ENCODE measurements around the gene NBEA. TPM values are rescaled to one million over a fixed set of nuclear protein-coding genes. Genes with fewer than 3 reads are reported as not detected.

The NBEA gene
- total RNA-seq, 2 donors from 2014 or later = 2.6 to 3.8 TPM

DNA sequence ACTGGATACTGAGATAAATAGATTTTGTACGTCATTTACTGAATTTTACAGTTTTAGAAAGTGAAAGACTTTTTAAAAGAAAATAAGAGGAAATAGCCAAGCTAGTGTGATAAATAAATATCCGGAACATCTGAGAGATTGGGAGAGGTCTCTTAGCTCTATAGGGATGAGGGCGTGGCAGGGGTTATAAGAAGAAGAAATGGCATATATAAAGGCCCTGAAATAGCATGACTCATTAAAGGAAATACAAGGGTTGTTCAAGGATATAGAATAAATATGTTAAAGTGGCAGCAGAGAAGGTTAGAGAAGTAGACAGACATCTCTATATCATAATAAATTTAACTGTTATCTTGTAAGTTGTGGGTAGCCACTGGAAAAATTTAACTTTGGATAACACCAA is 390.1 kb downstream of the NBEA start:
- Mint-ChIP-seq H3K4me3 (no peak overlapping the region), H3K36me3 (ENCODE audit: low read depth) (no peaks in the 10 kb centered on the region), H3K27me3 (no peaks in the 10 kb centered on the region), H3K27ac (no peak overlapping the region), H3K4me1 (no peaks in the 10 kb centered on the region)
- DNase-seq (no peak), ATAC-seq (no peak)
- H3K9me3 ChIP-seq (ENCODE audit: control insufficient read depth, low read length, poor library complexity, severe bottlenecking) = no peaks in the 10 kb centered on the region

DNA sequence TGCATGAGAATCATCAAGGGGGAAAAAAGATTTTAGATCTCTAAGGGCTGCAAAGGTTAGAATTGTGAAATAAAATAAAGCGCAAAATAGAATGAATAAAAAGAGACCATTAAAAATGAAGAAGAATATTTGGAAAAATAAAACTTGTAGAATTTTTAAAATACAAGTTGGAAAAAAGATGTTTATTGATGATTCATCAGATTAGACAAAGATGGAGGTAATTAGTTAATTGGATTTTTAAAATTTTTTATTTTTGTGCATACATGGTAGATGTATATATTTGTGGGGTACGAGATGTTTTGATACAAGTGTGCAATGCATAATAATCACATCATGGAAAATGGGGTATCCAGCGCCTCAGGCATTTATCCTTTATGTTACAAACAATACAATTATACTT is 391.1 kb downstream of the NBEA start:
- H3K9me3 ChIP-seq (ENCODE audit: control insufficient read depth, low read length, poor library complexity, severe bottlenecking) = no peaks in the 10 kb centered on the region
- Mint-ChIP-seq H3K27ac (no peak overlapping the region), H3K36me3 (ENCODE audit: low read depth) (no peaks in the 10 kb centered on the region), H3K4me1 (no peaks in the 10 kb centered on the region), H3K27me3 (no peaks in the 10 kb centered on the region), H3K4me3 (no peak overlapping the region)
- ATAC-seq (no peak), DNase-seq (no peak)

DNA sequence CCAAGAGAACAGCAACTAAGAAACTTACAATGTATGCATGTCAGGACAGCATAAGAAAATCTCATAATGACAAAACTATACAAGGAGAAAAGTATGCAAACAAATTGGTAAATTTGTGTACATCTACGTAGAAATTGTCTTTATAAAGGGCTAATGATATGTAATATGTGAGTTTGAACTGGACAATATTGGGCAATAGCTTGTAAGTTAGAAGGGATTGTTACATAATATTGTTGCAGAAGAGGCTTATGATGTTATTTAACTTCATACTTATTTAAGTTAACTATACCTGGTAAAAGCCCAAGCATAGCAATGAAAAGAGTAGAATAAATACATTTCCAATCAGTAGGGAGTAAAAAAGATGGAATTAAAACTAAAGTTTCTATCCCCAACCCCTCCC is 400.4 kb downstream of the NBEA start:
- Mint-ChIP-seq H3K4me3 (no peak overlapping the region), H3K4me1 (no peaks in the 10 kb centered on the region), H3K27ac (no peak overlapping the region), H3K27me3 (no peaks in the 10 kb centered on the region), H3K36me3 (ENCODE audit: low read depth) (no peaks in the 10 kb centered on the region)
- no peaks in the 10 kb centered on the region for H3K9me3 ChIP-seq (ENCODE audit: control insufficient read depth, low read length, poor library complexity, severe bottlenecking)
- no peak for ATAC-seq
- no peak for DNase-seq

DNA sequence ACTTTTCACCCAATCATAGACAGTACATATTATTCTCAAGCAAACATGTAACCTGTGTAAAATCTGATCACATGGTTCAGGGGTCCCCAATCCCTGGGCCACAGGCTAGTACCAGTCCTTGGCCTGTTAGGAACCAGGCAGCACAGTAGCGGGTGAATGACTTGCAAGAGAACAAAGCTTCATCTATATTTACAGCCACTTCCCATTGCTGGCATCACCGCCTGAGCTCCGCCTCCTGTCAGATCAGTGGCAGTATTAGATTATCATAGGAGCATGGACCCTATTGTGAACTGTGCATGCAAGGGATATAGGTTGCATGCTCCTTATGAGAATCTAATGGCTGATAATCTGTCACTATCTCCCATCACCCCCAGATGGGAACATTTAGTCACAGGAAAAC is 401.3 kb downstream of the NBEA start:
- no peaks in the 10 kb centered on the region for H3K27me3 Mint-ChIP-seq
- no peaks in the 10 kb centered on the region for H3K9me3 ChIP-seq (ENCODE audit: control insufficient read depth, low read length, poor library complexity, severe bottlenecking)
- ATAC-seq = no peak
- H3K4me1 Mint-ChIP-seq = no peaks in the 10 kb centered on the region
- H3K36me3 Mint-ChIP-seq (ENCODE audit: low read depth) = no peaks in the 10 kb centered on the region
- no peak overlapping the region for H3K27ac Mint-ChIP-seq
- H3K4me3 Mint-ChIP-seq = no peak overlapping the region
- DNase-seq = no peak

DNA sequence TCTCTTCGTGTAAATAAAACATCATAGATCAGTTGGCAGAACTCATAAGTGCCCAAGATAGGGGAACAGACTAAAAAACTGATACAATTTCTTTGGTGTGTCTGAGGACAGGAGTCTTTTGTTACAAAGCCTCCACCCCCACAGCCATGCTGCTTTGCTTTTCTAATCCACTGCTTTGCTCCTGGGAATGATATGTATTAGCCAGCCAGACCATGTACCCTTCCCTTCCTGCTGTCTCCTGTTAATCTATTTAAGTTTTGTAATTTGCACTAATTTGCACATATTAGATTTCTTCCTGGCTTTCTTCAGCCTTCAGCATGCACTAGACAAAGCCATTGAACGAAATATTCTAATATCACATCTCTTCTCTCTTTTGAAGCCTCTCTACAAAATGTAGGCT is 403.9 kb downstream of the NBEA start:
- H3K36me3 Mint-ChIP-seq (ENCODE audit: low read depth) = no peaks in the 10 kb centered on the region
- DNase-seq (no peak), ATAC-seq (no peak)
- H3K9me3 ChIP-seq (ENCODE audit: control insufficient read depth, low read length, poor library complexity, severe bottlenecking) = no peaks in the 10 kb centered on the region
- no peaks in the 10 kb centered on the region for H3K27me3 Mint-ChIP-seq
- no peak overlapping the region for H3K27ac Mint-ChIP-seq
- H3K4me3 Mint-ChIP-seq = no peak overlapping the region
- no peaks in the 10 kb centered on the region for H3K4me1 Mint-ChIP-seq

DNA sequence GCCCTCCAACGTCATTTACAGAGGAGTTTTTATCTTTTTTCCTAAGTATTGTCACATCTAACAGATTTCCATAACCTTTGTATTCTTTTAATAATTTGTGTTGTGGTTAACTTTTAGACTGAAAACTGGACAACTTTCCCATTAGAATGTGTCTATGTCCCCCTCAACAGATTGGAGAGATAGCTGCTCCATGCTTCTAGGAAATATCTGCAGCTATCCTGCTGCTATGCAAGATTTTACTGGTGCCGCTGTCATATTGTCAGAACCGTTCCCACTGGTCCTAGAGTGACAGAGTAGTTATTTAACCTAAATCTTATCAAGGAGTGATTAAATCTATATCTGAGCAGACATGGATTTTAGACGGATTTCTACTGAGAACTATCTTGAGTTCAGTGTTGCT is 404.4 kb downstream of the NBEA start:
- Mint-ChIP-seq H3K27me3 (no peaks in the 10 kb centered on the region), H3K4me1 (no peaks in the 10 kb centered on the region), H3K4me3 (no peak overlapping the region), H3K36me3 (ENCODE audit: low read depth) (no peaks in the 10 kb centered on the region), H3K27ac (no peak overlapping the region)
- H3K9me3 ChIP-seq (ENCODE audit: control insufficient read depth, low read length, poor library complexity, severe bottlenecking) = no peaks in the 10 kb centered on the region
- DNase-seq (no peak), ATAC-seq (no peak)

DNA sequence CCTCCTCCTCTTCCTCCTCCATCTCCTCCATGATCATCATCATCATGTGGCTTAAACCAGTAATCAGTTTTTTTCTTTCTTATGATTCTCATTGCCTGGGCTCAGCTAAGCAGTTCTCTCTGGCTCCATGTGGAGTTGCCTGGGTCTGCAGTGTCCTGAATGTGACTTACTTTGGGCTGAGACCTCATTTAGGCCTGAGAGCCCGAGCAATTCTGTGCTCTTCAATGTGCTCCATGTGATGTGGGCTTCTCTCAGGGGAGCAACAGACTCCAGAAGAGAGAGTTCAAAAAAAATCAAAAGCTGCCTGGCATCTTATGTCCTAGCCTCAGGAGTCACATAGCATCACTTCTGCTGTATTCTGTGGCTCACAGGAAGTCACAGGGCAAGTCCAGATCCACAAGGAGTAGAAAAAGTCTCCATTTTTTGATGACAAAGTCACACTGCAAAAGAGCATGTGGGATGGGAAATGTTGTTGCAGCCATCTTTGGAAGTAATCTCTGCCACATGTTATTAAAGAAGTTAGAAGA is 405.7 kb downstream of the NBEA start:
- Mint-ChIP-seq H3K36me3 (ENCODE audit: low read depth) (no peaks in the 10 kb centered on the region), H3K27ac (no peak overlapping the region), H3K27me3 (no peaks in the 10 kb centered on the region), H3K4me1 (no peaks in the 10 kb centered on the region), H3K4me3 (no peak overlapping the region)
- ATAC-seq = no peak
- H3K9me3 ChIP-seq (ENCODE audit: control insufficient read depth, low read length, poor library complexity, severe bottlenecking) = no peaks in the 10 kb centered on the region
- no peak for DNase-seq

DNA sequence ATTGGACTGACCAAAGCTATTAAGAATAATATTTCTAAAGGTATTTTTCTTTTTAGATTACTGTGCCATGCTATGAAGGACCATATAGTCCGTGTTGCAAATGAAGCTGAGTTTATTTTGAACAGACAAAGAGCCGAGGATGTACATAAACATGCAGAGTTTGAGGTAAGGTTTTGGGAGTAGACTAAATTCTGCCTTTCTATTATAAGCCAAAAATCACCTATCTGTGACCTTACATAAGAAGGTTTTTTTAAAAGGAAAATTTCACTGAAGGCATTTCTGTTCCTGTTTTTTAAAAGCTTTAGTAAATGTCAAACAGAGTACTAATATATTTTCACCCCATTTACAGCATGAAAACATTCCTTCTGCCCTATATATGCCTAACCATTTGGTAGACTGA is 407.0 kb downstream of the NBEA start:
- no peaks in the 10 kb centered on the region for H3K36me3 Mint-ChIP-seq (ENCODE audit: low read depth)

DNA sequence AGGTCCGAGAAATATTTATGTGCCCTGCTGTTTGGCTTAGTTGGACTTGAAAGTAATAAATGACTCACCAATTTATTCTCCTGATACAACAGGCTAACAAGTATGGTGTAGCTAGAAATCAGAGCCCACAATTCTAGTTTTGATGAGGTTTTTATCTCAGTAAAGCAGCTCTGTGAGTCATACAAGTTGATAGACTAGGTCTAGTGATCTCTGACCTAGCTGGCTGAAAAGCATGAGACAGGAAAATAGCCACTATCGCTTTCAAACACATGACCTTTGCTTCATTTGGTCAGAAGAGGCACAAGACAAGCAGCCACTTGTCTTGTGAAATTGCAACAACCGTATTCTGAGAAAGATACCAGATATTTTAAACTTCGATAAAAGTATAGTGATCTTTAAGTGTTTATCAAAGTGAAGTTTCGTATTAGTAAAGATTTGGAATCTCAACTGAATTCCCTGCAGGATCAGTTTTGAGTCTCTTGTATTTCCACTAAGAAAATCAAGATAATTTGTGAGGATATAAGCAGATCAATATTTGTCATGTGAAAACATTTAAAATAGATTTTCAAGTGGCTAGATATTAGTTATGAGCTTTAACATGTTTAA is 407.7 kb downstream of the NBEA start:
- ATAC-seq (no peak), DNase-seq (no peak)
- H3K27ac Mint-ChIP-seq = no peak overlapping the region
- H3K27me3 Mint-ChIP-seq = no peaks in the 10 kb centered on the region
- no peaks in the 10 kb centered on the region for H3K36me3 Mint-ChIP-seq (ENCODE audit: low read depth)
- H3K4me1 Mint-ChIP-seq = no peaks in the 10 kb centered on the region
- no peaks in the 10 kb centered on the region for H3K9me3 ChIP-seq (ENCODE audit: control insufficient read depth, low read length, poor library complexity, severe bottlenecking)
- no peak overlapping the region for H3K4me3 Mint-ChIP-seq

More for the DNA sequence above, 407.0 kb downstream of the NBEA start:
- H3K4me1 Mint-ChIP-seq = no peaks in the 10 kb centered on the region
- no peak overlapping the region for H3K27ac Mint-ChIP-seq
- H3K27me3 Mint-ChIP-seq = no peaks in the 10 kb centered on the region
- no peak overlapping the region for H3K4me3 Mint-ChIP-seq
- DNase-seq = no peak
- no peaks in the 10 kb centered on the region for H3K9me3 ChIP-seq (ENCODE audit: control insufficient read depth, low read length, poor library complexity, severe bottlenecking)
- no peak for ATAC-seq

DNA sequence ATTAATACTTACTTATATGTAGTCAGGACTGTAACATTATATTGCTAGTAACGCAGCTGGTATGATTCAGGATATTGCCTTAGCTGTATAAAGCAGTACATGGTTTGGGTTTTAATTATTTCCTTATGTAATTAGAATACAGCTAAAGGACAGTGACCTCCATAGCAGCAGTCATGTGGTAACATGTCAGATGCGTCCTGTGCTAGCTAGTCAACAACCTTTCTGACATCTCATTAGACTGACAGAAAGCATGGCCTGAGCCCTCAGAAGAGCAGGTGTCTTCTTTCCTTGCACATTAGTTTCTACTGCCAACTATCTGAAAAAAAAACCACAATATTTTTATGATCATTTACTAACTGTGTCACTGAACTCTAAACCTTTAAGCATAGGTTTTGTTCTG is 412.2 kb downstream of the NBEA start:
- Mint-ChIP-seq H3K4me3 (no peak overlapping the region), H3K27ac (no peak overlapping the region), H3K27me3 (no peaks in the 10 kb centered on the region), H3K36me3 (ENCODE audit: low read depth) (no peaks in the 10 kb centered on the region), H3K4me1 (no peaks in the 10 kb centered on the region)
- no peak for DNase-seq
- ATAC-seq = no peak
- no peaks in the 10 kb centered on the region for H3K9me3 ChIP-seq (ENCODE audit: control insufficient read depth, low read length, poor library complexity, severe bottlenecking)

DNA sequence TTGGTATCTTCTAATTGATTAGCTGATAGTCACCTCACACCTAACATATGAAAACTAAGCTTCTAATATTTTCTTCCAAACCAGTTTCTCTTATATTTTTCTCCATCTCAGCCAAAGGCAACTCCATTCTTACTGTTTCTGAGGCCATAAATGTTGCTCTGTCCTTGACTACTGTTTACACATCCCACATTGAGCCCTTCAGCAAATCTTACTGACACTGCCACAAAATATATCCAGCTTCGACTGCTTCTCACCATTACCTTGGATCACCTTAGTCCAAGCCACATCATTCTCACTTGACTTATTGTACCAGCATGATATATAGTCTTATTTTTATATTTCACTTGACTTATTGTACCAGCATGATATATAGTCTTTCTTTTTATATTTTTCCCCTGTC is 412.8 kb downstream of the NBEA start:
- Mint-ChIP-seq H3K4me1 (no peaks in the 10 kb centered on the region), H3K36me3 (ENCODE audit: low read depth) (no peaks in the 10 kb centered on the region), H3K27me3 (no peaks in the 10 kb centered on the region), H3K4me3 (no peak overlapping the region), H3K27ac (no peak overlapping the region)
- no peak for DNase-seq
- no peak for ATAC-seq
- no peaks in the 10 kb centered on the region for H3K9me3 ChIP-seq (ENCODE audit: control insufficient read depth, low read length, poor library complexity, severe bottlenecking)

DNA sequence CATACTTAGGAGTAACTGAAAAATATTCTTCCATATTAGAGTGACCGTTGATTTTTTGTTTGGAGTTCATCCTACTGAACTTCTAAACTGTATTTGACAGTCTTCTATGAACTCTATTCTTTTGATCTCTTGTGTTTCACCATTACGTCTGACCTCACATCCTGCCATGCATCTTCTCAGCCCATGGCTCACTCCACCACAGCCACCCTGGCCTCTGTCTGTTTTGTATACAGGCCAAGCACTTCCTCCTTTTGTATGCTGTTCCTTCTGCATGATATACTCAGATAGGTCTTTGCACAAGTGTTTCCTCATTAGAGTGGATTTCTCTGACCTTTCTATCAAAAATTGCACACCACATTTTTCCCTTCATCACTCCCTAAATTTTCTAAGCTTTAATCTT is 414.5 kb downstream of the NBEA start:
- DNase-seq (no peak), ATAC-seq (no peak)
- no peaks in the 10 kb centered on the region for H3K27me3 Mint-ChIP-seq

DNA sequence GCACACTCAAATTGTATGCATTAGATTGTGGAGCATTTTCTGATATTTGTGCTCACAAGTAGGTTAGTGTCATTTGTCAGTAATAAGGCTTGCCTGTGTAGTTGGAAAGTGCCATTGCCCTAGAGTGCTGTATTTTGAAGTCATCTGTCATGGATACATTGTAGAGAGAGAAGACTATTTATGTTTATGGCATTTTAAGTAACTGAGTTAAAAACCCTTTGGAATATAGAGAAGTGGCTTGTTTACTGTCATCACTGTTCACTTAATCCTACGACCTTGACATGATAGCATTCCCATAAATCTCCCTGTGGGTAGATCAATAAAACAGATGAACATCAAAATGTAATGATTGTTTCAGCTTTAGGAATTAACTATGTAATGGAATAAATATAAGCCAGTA is 423.8 kb downstream of the NBEA start:
- DNase-seq = no peak
- H3K27me3 Mint-ChIP-seq = no peaks in the 10 kb centered on the region
- no peaks in the 10 kb centered on the region for H3K4me1 Mint-ChIP-seq
- no peak overlapping the region for H3K27ac Mint-ChIP-seq
- ATAC-seq = no peak
- H3K4me3 Mint-ChIP-seq = no peak overlapping the region
- no peaks in the 10 kb centered on the region for H3K9me3 ChIP-seq (ENCODE audit: control insufficient read depth, low read length, poor library complexity, severe bottlenecking)
- no peaks in the 10 kb centered on the region for H3K36me3 Mint-ChIP-seq (ENCODE audit: low read depth)

More for the DNA sequence above, 414.5 kb downstream of the NBEA start:
- Mint-ChIP-seq H3K4me1 (no peaks in the 10 kb centered on the region), H3K27ac (no peak overlapping the region), H3K4me3 (no peak overlapping the region), H3K36me3 (ENCODE audit: low read depth) (no peaks in the 10 kb centered on the region)
- H3K9me3 ChIP-seq (ENCODE audit: control insufficient read depth, low read length, poor library complexity, severe bottlenecking) = no peaks in the 10 kb centered on the region

DNA sequence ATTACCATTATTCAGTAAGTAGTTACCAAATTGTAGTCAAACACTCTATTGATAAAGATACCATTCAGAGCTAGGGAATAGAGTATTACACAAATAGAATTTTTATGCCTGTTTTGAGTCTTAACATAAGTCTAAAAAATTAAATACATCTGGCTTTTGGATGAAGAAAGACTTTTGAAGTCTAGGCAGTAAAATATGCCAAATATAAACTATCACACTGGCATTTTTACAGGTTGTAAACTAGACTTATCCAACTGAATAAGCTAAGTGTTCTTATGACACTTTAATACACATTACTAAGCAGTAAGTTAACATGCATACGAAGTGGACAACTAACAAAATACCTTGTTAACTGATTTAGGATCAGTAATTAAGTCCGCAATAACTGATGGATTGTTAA is 425.5 kb downstream of the NBEA start:
- no peaks in the 10 kb centered on the region for H3K9me3 ChIP-seq (ENCODE audit: control insufficient read depth, low read length, poor library complexity, severe bottlenecking)
- no peak for ATAC-seq
- Mint-ChIP-seq H3K36me3 (ENCODE audit: low read depth) (no peaks in the 10 kb centered on the region), H3K4me1 (no peaks in the 10 kb centered on the region), H3K4me3 (no peak overlapping the region), H3K27ac (no peak overlapping the region), H3K27me3 (no peaks in the 10 kb centered on the region)
- DNase-seq = no peak

All from T-helper 17 cell (primary cell).